HL-60 (cell line): Measurements from ENCODE around the gene PRCC.

Experiments used
- DNase-seq, 2 experiments: peaks; one replicate each; pipeline ENCODE4 v3.0.0-alpha.2; 2010 to 2020; ENCODE audit warnings: low read depth in 1 of 2, low spot score in 1 of 2
- H3K27ac ChIP-seq: fragments of 250-450 bp; sonication (Bioruptor Pico); replicated peaks from 2 replicates; pipeline ENCODE4 v1.5.1; 2020; ENCODE audit warnings: mild to moderate bottlenecking, moderate library complexity
- H3K27me3 ChIP-seq: fragments of 250-450 bp; sonication (Bioruptor Pico); 2 replicates; pipeline ENCODE4 v1.5.1; 2021; ENCODE audit warnings: mild to moderate bottlenecking, moderate library complexity; ENCODE audit not compliant: insufficient read depth, poor library complexity, severe bottlenecking
- H3K4me3 ChIP-seq: replicated peaks from 2 replicates; pipeline ENCODE4 v1.5.1; 2011; ENCODE audit warnings: mild to moderate bottlenecking, control low read depth, low read length; ENCODE audit not compliant: insufficient read depth
- GABPA ChIP-seq: IDR thresholded peaks from 2 replicates; pipeline ENCODE4 v1.6.1; 2012; ENCODE audit warnings: low read depth
- POLR2AphosphoS5 ChIP-seq: IDR thresholded peaks from 2 replicates; pipeline ENCODE4 v1.6.1; 2012; ENCODE audit warnings: low read depth
- SPI1 ChIP-seq: IDR thresholded peaks from 2 replicates; pipeline ENCODE4 v1.6.1; 2012; ENCODE audit warnings: low read depth, mild to moderate bottlenecking, borderline replicate concordance
- TF ChIP-seq, protein P1 (sequence below): IDR thresholded peaks from one replicate; pipeline ENCODE4 v1.5.1; 2011; ENCODE audit warnings: low read length, control low read depth, inconsistent platforms; ENCODE audit not compliant: insufficient read depth
- TF ChIP-seq, protein P2 (sequence below): IDR thresholded peaks from 2 replicates; pipeline ENCODE4 v1.6.1; 2012; ENCODE audit warnings: low read depth; ENCODE audit not compliant: insufficient replicate concordance

The PRCC gene

DNA sequence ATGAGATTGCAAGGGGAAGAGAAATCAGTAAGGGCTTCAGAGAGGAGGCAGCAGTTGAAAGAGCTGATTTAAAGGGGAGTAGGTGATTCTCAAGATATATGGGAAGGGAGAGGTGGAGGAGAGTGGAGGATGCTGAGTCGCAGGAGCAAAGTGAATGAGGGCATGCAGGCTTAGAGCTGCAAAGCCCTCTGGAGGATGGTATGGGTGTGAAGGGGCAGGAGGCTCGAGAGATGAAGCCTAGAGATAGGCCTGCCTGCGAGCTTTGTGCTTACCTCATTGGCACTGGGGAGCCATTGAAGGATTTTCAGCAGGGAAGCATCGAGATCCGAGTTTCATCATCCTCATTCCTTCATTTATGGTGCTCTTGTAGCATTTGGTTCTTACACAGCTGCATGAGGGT lies 65.1 kb downstream of the PRCC start:
- no peak overlapping the region for H3K27ac ChIP-seq
- TF ChIP-seq POLR2AphosphoS5 (no peak), SPI1 (no peak), GABPA (no peak)
- TF ChIP-seq, protein P1, sequence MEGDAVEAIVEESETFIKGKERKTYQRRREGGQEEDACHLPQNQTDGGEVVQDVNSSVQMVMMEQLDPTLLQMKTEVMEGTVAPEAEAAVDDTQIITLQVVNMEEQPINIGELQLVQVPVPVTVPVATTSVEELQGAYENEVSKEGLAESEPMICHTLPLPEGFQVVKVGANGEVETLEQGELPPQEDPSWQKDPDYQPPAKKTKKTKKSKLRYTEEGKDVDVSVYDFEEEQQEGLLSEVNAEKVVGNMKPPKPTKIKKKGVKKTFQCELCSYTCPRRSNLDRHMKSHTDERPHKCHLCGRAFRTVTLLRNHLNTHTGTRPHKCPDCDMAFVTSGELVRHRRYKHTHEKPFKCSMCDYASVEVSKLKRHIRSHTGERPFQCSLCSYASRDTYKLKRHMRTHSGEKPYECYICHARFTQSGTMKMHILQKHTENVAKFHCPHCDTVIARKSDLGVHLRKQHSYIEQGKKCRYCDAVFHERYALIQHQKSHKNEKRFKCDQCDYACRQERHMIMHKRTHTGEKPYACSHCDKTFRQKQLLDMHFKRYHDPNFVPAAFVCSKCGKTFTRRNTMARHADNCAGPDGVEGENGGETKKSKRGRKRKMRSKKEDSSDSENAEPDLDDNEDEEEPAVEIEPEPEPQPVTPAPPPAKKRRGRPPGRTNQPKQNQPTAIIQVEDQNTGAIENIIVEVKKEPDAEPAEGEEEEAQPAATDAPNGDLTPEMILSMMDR: no peak
- TF ChIP-seq, protein P2, sequence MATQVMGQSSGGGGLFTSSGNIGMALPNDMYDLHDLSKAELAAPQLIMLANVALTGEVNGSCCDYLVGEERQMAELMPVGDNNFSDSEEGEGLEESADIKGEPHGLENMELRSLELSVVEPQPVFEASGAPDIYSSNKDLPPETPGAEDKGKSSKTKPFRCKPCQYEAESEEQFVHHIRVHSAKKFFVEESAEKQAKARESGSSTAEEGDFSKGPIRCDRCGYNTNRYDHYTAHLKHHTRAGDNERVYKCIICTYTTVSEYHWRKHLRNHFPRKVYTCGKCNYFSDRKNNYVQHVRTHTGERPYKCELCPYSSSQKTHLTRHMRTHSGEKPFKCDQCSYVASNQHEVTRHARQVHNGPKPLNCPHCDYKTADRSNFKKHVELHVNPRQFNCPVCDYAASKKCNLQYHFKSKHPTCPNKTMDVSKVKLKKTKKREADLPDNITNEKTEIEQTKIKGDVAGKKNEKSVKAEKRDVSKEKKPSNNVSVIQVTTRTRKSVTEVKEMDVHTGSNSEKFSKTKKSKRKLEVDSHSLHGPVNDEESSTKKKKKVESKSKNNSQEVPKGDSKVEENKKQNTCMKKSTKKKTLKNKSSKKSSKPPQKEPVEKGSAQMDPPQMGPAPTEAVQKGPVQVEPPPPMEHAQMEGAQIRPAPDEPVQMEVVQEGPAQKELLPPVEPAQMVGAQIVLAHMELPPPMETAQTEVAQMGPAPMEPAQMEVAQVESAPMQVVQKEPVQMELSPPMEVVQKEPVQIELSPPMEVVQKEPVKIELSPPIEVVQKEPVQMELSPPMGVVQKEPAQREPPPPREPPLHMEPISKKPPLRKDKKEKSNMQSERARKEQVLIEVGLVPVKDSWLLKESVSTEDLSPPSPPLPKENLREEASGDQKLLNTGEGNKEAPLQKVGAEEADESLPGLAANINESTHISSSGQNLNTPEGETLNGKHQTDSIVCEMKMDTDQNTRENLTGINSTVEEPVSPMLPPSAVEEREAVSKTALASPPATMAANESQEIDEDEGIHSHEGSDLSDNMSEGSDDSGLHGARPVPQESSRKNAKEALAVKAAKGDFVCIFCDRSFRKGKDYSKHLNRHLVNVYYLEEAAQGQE: no peak
- peaks cover 21% of the 10 kb centered on the region for H3K27me3 ChIP-seq
- DNase-seq: no peak
- H3K4me3 ChIP-seq: no peak overlapping the region

DNA sequence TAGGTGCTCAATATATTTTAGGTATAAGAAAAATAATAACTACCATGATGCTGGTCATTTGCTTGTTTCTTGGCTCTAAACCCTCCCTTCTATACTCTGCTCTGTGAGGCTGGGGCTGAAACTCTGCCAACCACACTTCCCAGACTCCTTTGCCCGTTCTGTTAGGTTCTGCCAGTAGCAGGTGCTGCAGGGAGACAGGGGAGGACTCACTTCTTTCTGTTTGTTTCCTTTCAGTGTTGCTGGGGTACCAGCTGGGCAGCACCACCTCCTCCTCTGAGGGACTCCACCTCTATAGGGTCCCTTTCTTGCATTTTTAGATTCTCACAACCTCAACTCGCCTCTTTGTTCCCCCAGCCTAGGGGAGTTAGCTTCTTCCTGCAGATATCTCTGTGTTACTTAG lies 66.3 kb downstream of the PRCC start:
- no peak for TF ChIP-seq POLR2AphosphoS5
- no peak for TF ChIP-seq SPI1
- TF ChIP-seq, protein P1: no peak
- TF ChIP-seq GABPA: no peak
- TF ChIP-seq, protein P2: no peak
- Histone ChIP-seq H3K27me3 (peaks cover 20% of the 10 kb centered on the region), H3K4me3 (no peak overlapping the region), H3K27ac (no peak overlapping the region)
- no peak for DNase-seq

DNA sequence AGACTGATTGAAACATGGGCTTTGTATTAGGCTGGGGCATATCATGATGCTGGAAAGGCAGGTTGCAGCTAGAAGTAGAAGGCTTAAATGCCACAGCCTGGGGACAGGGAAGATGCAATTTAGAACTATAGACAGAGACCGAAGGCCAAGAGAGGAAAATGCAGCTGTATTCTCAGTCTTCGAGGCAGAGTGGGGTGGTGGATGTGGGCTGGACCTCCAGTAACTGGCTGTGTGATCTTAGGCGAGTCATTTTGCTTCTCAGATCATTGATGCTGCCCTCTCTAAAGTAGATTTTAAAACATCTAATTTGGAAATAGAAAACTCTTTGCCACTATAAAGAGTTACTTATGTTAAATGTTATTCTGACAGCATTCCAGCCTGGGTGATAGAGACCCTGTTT lies 67.0 kb downstream of the PRCC start:
- Histone ChIP-seq H3K27ac (no peak overlapping the region), H3K27me3 (peaks cover 23% of the 10 kb centered on the region), H3K4me3 (no peak overlapping the region)
- TF ChIP-seq SPI1 (no peak), GABPA (no peak), POLR2AphosphoS5 (no peak)
- TF ChIP-seq, protein P1: no peak
- TF ChIP-seq, protein P2: no peak
- no peak for DNase-seq
